ENCODE measurements around the gene RCC2. TPM values are rescaled to one million over a fixed set of nuclear protein-coding genes. Genes with fewer than 3 reads are reported as not detected.

The RCC2 gene
- total and polyA plus RNA-seq, 2 donors from 2014 or later = 16.1 to 46.8 TPM

DNA sequence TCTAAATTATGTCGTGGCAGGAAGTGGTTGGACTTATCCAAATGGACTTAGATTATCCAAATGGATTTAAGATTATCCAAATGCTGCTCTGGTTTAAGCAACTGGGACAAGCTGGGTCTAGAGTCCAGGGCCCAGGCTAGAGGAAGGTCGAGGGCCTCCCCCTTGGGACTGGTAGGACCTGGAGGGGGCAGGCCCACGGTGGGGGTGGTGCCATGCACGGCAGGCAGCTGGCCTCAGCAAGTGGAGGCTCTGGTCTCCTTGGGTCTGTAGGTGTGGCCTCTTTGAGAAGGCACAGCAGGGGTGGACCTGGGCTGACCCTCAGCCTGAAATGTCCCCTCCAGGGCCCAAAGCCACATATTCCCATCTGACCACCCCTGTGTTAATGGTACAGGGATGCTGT lies 37.6 kb downstream of the RCC2 start:
- TF ChIP-seq CTCF (IDR thresholded peaks at IDR 0.05; ENCODE audit: borderline replicate concordance, extremely low read depth, insufficient read depth) = no peak
- H3K27ac ChIP-seq (ENCODE audit: low read depth in 2 of 2, low read length in 2 of 2) = no peak overlapping the region
- DNase-seq (no peak), FAIRE-seq (no peak)
- no peaks in the 10 kb centered on the region for H3K4me1 ChIP-seq (ENCODE audit: control insufficient read depth in 2 of 3, insufficient read depth in 2 of 3, low read depth in 1 of 3, low read length in 3 of 3)
- no peaks in the 10 kb centered on the region for H3K36me3 ChIP-seq (ENCODE audit: control insufficient read depth in 2 of 3, insufficient read depth in 3 of 3, low read length in 3 of 3)
- H3K27me3 ChIP-seq (ENCODE audit: control insufficient read depth, insufficient read depth, low read length) = no peaks in the 10 kb centered on the region
- no peak overlapping the region for H3K4me3 ChIP-seq (ENCODE audit: low read length in 3 of 3)
- intact Hi-C loops (cut with DNase I) = no loop called here
- no peak overlapping the region for H3K9ac ChIP-seq (ENCODE audit: low read length in 3 of 3)
- no peaks in the 10 kb centered on the region for H3K9me3 ChIP-seq (ENCODE audit: control insufficient read depth in 2 of 3, insufficient read depth in 1 of 3, low read length in 3 of 3)

DNA sequence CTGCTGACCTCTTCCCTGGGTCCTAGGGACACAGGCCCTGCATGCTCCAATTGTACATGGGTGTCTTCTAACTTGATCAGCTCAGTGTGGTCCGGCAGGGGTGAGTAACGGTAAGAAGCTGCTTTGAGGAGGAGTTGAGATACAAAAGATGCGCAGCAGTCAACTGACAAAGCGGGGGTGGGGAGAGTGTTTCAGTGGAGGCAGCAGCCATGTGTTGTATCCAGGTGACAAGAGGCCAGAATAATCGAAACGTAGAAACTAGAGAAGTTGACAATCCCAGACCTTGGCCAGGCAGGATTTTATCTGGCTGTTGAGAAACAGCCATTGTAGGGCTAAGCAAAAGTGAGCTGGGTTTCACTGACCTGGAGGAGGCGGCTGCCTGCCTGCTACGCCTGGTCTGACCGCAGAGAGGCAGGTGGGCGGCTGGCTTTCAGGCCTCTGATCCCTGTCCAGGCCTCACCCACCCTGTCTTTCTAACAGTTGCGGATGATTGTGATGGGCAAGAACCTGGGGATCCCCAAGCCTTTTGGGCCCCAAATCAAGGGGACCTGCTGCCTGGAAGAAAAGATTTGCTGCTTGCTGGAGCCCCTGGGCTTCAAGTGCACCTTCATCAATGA lies 38.6 kb downstream of the RCC2 start:
- H3K27me3 ChIP-seq (ENCODE audit: control insufficient read depth, insufficient read depth, low read length) = no peaks in the 10 kb centered on the region
- no peaks in the 10 kb centered on the region for H3K4me1 ChIP-seq (ENCODE audit: control insufficient read depth in 2 of 3, insufficient read depth in 2 of 3, low read depth in 1 of 3, low read length in 3 of 3)
- no peak for FAIRE-seq
- no peaks in the 10 kb centered on the region for H3K36me3 ChIP-seq (ENCODE audit: control insufficient read depth in 2 of 3, insufficient read depth in 3 of 3, low read length in 3 of 3)
- H3K27ac ChIP-seq (ENCODE audit: low read depth in 2 of 2, low read length in 2 of 2) = no peak overlapping the region
- no peak for TF ChIP-seq CTCF (IDR thresholded peaks at IDR 0.05; ENCODE audit: borderline replicate concordance, extremely low read depth, insufficient read depth)
- H3K9ac ChIP-seq (ENCODE audit: low read length in 3 of 3) = no peak overlapping the region
- H3K4me3 ChIP-seq (ENCODE audit: low read length in 3 of 3) = no peak overlapping the region
- H3K9me3 ChIP-seq (ENCODE audit: control insufficient read depth in 2 of 3, insufficient read depth in 1 of 3, low read length in 3 of 3) = no peaks in the 10 kb centered on the region
- DNase-seq = peak in 3 of 5 donors; percentile 13 to 23 (median 14)
- intact Hi-C loops (cut with DNase I) = no loop called here

- H3K36me3 ChIP-seq (ENCODE audit: control insufficient read depth in 2 of 3, insufficient read depth in 3 of 3, low read length in 3 of 3) = no peaks in the 10 kb centered on the region
- DNase-seq (no peak), FAIRE-seq (no peak)
- H3K27me3 ChIP-seq (ENCODE audit: control insufficient read depth, insufficient read depth, low read length) = no peaks in the 10 kb centered on the region
- no peaks in the 10 kb centered on the region for H3K9me3 ChIP-seq (ENCODE audit: control insufficient read depth in 2 of 3, insufficient read depth in 1 of 3, low read length in 3 of 3)
- no peaks in the 10 kb centered on the region for H3K4me1 ChIP-seq (ENCODE audit: control insufficient read depth in 2 of 3, insufficient read depth in 2 of 3, low read depth in 1 of 3, low read length in 3 of 3)
- H3K4me3 ChIP-seq (ENCODE audit: low read length in 3 of 3) = no peak overlapping the region
- TF ChIP-seq CTCF (IDR thresholded peaks at IDR 0.05; ENCODE audit: borderline replicate concordance, extremely low read depth, insufficient read depth) = no peak
- no peak overlapping the region for H3K9ac ChIP-seq (ENCODE audit: low read length in 3 of 3)
- H3K27ac ChIP-seq (ENCODE audit: low read depth in 2 of 2, low read length in 2 of 2) = no peak overlapping the region
- intact Hi-C loops (cut with DNase I) = no loop called here
Measured at GRCh38 chr1:17397910-17398695, 41.4 kb downstream of the RCC2 start.

Data from kidney (tissue), 14 donors.